OCI-M2 (cell line): Measurements from ENCODE around the gene ARID1B.

Source experiments
- DNase-seq: peaks from one replicate; lab custom pipeline; 2025; ENCODE audit not compliant: unreplicated experiment; lab: John Stamatoyannopoulos, UW

ARID1B gene

DNA sequence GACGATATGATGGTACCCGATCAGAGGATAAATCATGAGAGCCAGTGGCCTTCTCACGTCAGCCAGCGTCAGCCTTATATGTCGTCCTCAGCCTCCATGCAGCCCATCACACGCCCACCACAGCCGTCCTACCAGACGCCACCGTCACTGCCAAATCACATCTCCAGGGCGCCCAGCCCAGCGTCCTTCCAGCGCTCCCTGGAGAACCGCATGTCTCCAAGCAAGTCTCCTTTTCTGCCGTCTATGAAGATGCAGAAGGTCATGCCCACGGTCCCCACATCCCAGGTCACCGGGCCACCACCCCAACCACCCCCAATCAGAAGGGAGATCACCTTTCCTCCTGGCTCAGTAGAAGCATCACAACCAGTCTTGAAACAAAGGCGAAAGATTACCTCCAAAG lies 423.9 kb downstream of the ARID1B start:
- no peak for DNase-seq

DNA sequence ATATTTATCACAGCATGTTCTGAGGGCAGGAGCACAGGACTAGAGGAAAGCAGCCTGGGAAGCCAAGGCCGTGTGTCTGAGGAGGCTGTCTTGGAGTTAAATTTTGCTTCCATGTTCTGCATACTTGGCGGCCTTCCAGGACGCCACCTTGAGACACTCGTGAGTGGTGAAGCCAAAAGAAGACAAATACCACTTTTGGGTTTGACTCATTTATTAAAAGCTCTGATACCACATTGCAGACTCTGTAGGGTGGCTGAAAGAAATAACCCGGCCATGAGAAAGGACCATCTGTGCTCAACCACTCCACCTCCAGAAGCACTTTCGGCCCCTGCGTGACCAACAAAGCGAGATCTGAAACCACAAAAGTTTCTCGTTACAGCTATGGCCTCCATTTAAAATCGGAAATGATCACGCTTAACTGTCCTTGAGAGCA lies 426.1 kb downstream of the ARID1B start:
- DNase-seq: no peak

GRCh38 chr6:157203764-157204163 lies 426.6 kb downstream of the ARID1B start:
- DNase-seq: no peak

GRCh38 chr6:157205473-157206358 lies 428.5 kb downstream of the ARID1B start:
- no peak for DNase-seq

- no peak for DNase-seq
Measured at GRCh38 chr6:157206359-157206815, 429.2 kb downstream of the ARID1B start.

DNA sequence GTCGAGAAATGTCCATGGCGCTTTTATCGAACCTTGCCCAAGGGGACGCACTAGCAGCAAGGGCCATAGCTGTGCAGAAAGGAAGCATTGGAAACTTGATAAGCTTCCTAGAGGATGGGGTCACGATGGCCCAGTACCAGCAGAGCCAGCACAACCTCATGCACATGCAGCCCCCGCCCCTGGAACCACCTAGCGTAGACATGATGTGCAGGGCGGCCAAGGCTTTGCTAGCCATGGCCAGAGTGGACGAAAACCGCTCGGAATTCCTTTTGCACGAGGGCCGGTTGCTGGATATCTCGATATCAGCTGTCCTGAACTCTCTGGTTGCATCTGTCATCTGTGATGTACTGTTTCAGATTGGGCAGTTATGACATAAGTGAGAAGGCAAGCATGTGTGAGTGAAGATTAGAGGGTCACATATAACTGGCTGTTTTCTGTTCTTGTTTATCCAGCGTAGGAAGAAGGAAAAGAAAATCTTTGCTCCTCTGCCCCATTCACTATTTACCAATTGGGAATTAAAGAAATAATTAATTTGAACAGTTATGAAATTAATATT lies 430.4 kb downstream of the ARID1B start:
- no peak for DNase-seq

- DNase-seq: no peak
Measured at GRCh38 chr6:157209865-157210530, 432.8 kb downstream of the ARID1B start.

DNA sequence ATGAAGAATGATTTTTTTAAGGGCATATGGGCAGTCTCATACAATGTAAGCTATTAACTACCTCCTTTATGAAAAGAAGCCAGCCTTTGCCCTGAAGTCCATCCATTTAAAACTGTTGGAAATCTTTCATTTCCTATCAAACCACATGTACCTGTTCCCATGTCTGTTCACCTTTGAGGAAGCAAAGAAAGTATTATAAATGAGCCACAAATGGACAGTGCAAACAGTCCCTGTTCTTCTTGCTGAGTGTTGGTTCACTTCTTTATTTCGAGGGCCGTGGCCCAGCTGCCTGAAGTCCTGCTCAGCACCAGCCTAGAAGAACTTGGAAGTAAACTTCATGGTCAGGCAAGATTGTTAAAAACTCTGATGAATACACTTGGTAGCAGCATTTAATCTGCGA lies 433.8 kb downstream of the ARID1B start:
- no peak for DNase-seq

- no peak for DNase-seq
Measured at GRCh38 chr6:157211603-157212455, 434.7 kb downstream of the ARID1B start.

DNA sequence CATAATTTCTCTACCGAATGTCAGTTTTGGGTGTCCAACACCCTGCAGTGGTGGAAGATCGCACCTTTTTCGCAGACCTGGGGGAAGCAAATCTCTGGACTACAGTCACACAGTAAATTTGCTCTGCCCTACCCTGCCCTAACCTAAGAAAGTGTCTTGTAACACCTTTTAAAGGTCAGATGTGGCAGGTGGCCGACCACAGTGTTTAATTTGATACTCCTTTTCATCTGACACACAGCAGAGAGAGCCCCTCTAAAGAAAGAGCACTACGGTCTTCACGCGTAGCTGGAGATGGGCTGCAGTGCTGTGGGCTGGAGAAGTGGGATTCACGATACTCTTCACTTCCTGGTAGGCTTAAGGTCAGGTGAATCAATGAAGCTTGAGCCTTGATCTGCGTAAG lies 436.2 kb downstream of the ARID1B start:
- no peak for DNase-seq

- no peak for DNase-seq
Measured at GRCh38 chr6:157213907-157214565, 436.9 kb downstream of the ARID1B start.

GRCh38 chr6:157215717-157216116 lies 438.5 kb downstream of the ARID1B start:
- no peak for DNase-seq

- no peak for DNase-seq
Measured at GRCh38 chr6:157216570-157216969, 439.4 kb downstream of the ARID1B start.

DNA sequence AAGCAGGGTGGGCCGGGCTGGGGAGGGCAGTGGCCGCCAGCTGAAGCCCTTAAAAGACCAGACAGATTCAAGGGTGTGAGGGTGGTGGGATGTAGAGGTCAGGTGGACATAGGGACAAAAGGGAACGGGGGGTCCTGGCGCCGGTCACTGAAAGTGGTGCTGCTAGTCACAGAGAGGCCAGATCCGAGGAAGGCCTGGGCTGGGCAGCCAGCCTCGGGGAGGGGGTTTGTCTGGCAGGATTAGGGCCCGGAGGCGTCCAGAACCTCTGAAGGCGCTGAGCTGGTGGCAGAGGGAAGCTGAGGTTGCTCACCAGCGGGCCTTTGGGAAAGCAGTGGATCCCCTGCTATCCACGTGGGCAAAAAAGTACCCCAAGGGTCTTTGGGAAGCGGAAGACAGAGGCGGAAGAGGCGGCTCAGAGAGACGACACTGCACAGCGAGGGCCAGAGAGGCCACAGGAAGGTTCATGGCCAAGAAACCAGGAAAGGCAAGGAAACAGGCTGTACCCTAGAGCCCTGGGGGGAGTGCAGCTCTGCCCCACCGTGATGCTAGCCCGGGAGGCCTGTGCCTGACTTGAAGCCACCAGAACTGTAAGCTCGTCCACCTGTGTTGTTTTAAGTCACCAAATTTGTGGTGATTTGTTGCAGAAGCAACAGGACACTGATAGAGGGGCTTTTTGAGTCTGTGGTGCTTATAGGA lies 440.2 kb downstream of the ARID1B start:
- DNase-seq: no peak

- DNase-seq: no peak
Measured at GRCh38 chr6:157217894-157218370, 440.8 kb downstream of the ARID1B start.

- no peak for DNase-seq
Measured at GRCh38 chr6:157218371-157219198, 441.4 kb downstream of the ARID1B start.

- no peak for DNase-seq
Measured at GRCh38 chr6:157219201-157220200, 442.3 kb downstream of the ARID1B start.

- DNase-seq: no peak
Measured at GRCh38 chr6:157220485-157220884, 443.3 kb downstream of the ARID1B start.
